ENCODE data around the gene RELN.

RELN gene

DNA sequence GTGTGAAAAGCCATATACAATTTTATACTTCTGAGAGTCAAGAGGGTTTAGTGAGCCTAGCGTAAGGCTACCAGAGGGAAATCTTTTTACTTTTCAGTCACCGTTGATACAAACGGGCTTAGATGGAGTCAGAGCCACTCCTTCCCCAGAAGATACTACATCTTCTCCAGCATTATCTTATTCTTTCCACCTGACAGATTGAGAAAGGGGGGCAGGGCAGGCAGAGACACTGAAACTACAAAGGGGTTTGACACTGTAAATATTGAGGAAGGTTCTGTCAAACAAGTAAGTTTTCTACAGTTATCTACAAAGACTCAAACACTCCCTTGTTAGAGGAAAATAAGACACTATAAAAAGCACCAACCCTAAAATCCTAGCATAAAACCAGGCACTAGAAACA lies 100.0 kb downstream of the RELN start:
- H3K4me3 Mint-ChIP-seq: no peak overlapping the region
- peaks cover 0 to 7% of the 10 kb centered on the region in 2 donors for H3K9me3 Mint-ChIP-seq
- no peak overlapping the region for H3K27ac Mint-ChIP-seq
- H3K27me3 Mint-ChIP-seq: no peaks in the 10 kb centered on the region
- no peak for ATAC-seq (replicated peaks)
- H3K4me1 Mint-ChIP-seq (ENCODE audit: low read depth in 2 of 2): no peaks in the 10 kb centered on the region
- DNase-seq: no peak
- no peaks in the 10 kb centered on the region for H3K36me3 Mint-ChIP-seq (ENCODE audit: insufficient read depth)

DNA sequence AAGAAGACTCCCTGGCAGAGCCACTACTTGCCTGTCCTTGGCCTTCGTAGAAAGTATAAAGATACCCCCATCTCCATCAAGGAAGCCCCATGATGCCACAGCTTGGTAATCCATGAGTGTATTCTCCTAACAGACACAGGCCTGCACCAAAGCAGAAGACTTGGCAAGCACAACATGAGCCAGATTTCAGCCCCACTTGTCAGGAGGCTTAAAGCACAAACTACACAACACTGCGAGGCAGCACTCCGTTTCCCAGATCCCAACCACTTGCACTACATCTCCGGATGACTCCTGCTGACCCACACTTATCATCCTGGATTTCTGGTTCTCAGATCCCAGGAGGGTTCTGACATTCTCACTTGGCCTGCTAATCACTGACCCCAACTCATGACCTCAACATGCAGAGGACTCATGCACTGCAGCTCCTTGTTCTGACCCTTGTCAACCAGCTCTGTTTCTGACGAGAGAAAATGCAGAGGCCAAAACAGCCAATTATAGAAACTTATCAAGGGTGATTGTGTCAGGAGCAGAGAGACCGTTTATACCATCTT lies 100.8 kb downstream of the RELN start:
- Mint-ChIP-seq H3K27me3 (no peaks in the 10 kb centered on the region), H3K4me1 (ENCODE audit: low read depth in 2 of 2) (no peaks in the 10 kb centered on the region), H3K36me3 (ENCODE audit: insufficient read depth) (no peaks in the 10 kb centered on the region), H3K4me3 (no peak overlapping the region), H3K27ac (no peak overlapping the region), H3K9me3 (peaks cover 2 to 7% of the 10 kb centered on the region in 2 donors)
- no peak for ATAC-seq (replicated peaks)
- DNase-seq: no peak

GRCh38 chr7:103887853-103888602 lies 101.4 kb downstream of the RELN start:
- ATAC-seq (replicated peaks): no peak
- no peak for DNase-seq
- H3K4me3 Mint-ChIP-seq: no peak overlapping the region
- H3K27ac Mint-ChIP-seq: no peak overlapping the region
- H3K36me3 Mint-ChIP-seq (ENCODE audit: insufficient read depth): no peaks in the 10 kb centered on the region
- H3K4me1 Mint-ChIP-seq (ENCODE audit: low read depth in 2 of 2): no peaks in the 10 kb centered on the region
- peaks cover 2 to 7% of the 10 kb centered on the region in 2 donors for H3K9me3 Mint-ChIP-seq
- no peaks in the 10 kb centered on the region for H3K27me3 Mint-ChIP-seq

- H3K4me1 Mint-ChIP-seq (ENCODE audit: low read depth in 2 of 2): no peaks in the 10 kb centered on the region
- H3K4me3 Mint-ChIP-seq: no peak overlapping the region
- no peak overlapping the region for H3K27ac Mint-ChIP-seq
- ATAC-seq (replicated peaks) (no peak), DNase-seq (no peak)
- H3K36me3 Mint-ChIP-seq (ENCODE audit: insufficient read depth): no peaks in the 10 kb centered on the region
- peaks cover 2 to 7% of the 10 kb centered on the region in 2 donors for H3K9me3 Mint-ChIP-seq
- no peaks in the 10 kb centered on the region for H3K27me3 Mint-ChIP-seq
Measured at GRCh38 chr7:103887050-103887449, 102.4 kb downstream of the RELN start.

DNA sequence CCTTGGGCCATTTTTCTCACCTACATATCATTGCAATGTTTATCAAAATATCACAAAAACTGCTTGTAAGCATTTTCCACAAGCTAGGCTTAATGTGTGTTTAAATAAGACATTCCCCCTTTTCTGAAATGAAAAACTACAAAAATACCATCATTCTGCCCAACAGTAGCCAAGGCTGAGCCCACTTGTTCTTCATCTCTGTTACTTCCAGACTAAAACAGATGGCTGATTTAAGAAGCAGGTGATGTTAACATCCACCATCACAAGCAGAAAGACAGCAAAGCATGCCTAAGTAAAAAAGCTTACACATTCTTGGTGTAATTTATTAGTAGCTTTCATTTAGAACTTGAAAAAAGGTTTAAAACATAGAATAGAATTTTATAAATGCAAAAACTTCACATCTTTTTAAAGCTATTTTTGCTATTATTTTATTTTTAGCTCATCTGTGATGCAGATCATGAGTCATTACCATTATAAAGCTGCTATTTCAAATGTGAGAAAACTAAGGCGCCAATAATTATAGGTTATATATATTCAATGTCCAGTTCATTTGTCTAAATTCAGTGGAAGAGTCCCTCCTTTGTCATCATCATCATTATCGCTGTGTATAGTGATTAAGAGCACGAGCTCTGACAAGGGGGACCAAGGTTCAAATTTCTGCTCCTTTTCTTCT lies 109.4 kb downstream of the RELN start:
- Mint-ChIP-seq H3K9me3 (peaks cover 0 to 4% of the 10 kb centered on the region in 2 donors), H3K27me3 (no peaks in the 10 kb centered on the region), H3K4me1 (ENCODE audit: low read depth in 2 of 2) (no peaks in the 10 kb centered on the region), H3K27ac (no peak overlapping the region), H3K36me3 (ENCODE audit: insufficient read depth) (no peaks in the 10 kb centered on the region), H3K4me3 (no peak overlapping the region)
- ATAC-seq (replicated peaks) (no peak), DNase-seq (no peak)

GRCh38 chr7:103879411-103879810 lies 110.0 kb downstream of the RELN start:
- ATAC-seq (replicated peaks): no peak
- Mint-ChIP-seq H3K27me3 (no peaks in the 10 kb centered on the region), H3K4me3 (no peak overlapping the region), H3K4me1 (ENCODE audit: low read depth in 2 of 2) (no peaks in the 10 kb centered on the region), H3K27ac (no peak overlapping the region), H3K9me3 (peaks cover 0 to 4% of the 10 kb centered on the region in 2 donors), H3K36me3 (ENCODE audit: insufficient read depth) (no peaks in the 10 kb centered on the region)
- DNase-seq: no peak

- Mint-ChIP-seq H3K27ac (no peak overlapping the region), H3K27me3 (no peaks in the 10 kb centered on the region), H3K9me3 (peaks cover 0 to 1% of the 10 kb centered on the region in 2 donors), H3K4me3 (no peak overlapping the region), H3K4me1 (ENCODE audit: low read depth in 2 of 2) (no peaks in the 10 kb centered on the region), H3K36me3 (ENCODE audit: insufficient read depth) (no peaks in the 10 kb centered on the region)
- ATAC-seq (replicated peaks) (no peak), DNase-seq (no peak)
Measured at GRCh38 chr7:103877565-103877964, 111.9 kb downstream of the RELN start.

DNA sequence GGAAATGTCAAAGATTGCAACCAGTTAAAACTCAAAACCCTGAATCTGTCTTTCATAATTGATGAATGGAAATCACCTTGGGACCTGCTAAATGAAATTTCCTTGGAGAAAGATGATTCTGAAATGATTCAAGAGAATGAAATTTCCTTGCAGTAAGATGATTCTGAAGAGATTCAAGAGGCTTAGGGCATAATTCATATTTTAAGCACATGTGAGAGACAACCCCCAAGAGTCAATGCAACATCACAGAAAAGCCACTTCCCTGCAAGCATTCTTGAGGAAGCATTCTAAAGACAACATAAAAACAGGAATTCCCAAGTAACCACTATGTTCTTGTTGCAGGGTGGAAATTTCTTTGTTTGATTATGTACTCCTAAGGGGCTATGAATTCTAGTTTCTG lies 113.7 kb downstream of the RELN start:
- Mint-ChIP-seq H3K36me3 (ENCODE audit: insufficient read depth) (no peaks in the 10 kb centered on the region), H3K27me3 (no peaks in the 10 kb centered on the region), H3K4me3 (no peak overlapping the region), H3K9me3 (peaks cover 0 to 1% of the 10 kb centered on the region in 2 donors), H3K27ac (no peak overlapping the region), H3K4me1 (ENCODE audit: low read depth in 2 of 2) (no peaks in the 10 kb centered on the region)
- no peak for ATAC-seq (replicated peaks)
- DNase-seq: no peak

DNA sequence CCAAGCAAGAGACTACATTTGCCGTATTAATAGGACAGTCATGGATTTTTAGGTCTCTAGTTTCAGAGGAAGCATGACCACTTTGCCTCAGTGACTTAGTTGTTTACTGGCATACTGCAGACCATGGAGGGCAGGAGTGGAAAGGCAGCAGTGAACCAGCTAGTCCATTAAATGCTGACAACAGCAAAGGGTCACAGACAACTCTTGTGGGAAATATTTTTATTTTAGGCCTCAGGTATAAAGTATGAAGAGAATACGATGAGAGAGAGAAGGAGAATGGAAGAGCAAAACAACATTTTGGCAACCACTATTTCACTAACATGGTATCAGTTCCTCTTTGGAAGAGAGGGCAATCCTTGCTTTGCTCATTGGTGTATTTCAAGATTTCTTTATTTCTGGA lies 118.0 kb downstream of the RELN start:
- ATAC-seq (replicated peaks) (no peak), DNase-seq (no peak)
- H3K27ac Mint-ChIP-seq: no peak overlapping the region
- H3K4me3 Mint-ChIP-seq: no peak overlapping the region
- no peaks in the 10 kb centered on the region for H3K36me3 Mint-ChIP-seq (ENCODE audit: insufficient read depth)
- no peaks in the 10 kb centered on the region for H3K4me1 Mint-ChIP-seq (ENCODE audit: low read depth in 2 of 2)
- H3K27me3 Mint-ChIP-seq: no peaks in the 10 kb centered on the region
- no peaks in the 10 kb centered on the region for H3K9me3 Mint-ChIP-seq

DNA sequence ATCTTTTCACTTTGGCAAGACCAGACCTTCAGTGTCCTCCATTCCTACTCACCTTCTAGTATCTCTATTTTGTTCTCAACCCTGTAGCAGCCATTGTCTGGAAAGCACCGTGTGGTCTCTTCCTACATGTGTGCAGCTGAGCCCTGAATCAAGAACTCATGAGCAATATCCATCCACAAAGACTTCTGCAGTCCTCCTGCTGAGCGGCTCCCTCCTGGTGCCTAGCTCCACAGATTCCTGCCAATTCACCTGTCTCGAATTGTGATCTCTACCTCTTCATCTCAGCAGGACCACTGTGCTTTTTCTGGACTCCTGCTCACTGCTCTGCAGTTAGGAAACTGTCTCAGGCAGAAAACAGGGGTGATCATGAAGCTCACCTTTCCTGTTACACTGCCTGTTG lies 118.8 kb downstream of the RELN start:
- no peak overlapping the region for H3K27ac Mint-ChIP-seq
- no peaks in the 10 kb centered on the region for H3K27me3 Mint-ChIP-seq
- no peaks in the 10 kb centered on the region for H3K9me3 Mint-ChIP-seq
- no peak for DNase-seq
- no peaks in the 10 kb centered on the region for H3K36me3 Mint-ChIP-seq (ENCODE audit: insufficient read depth)
- H3K4me1 Mint-ChIP-seq (ENCODE audit: low read depth in 2 of 2): no peaks in the 10 kb centered on the region
- ATAC-seq (replicated peaks): no peak
- H3K4me3 Mint-ChIP-seq: no peak overlapping the region

GRCh38 chr7:103867874-103868273 lies 121.6 kb downstream of the RELN start:
- Mint-ChIP-seq H3K27ac (no peak overlapping the region), H3K9me3 (no peaks in the 10 kb centered on the region), H3K36me3 (ENCODE audit: insufficient read depth) (no peaks in the 10 kb centered on the region), H3K4me3 (no peak overlapping the region), H3K27me3 (no peaks in the 10 kb centered on the region), H3K4me1 (ENCODE audit: low read depth in 2 of 2) (no peaks in the 10 kb centered on the region)
- ATAC-seq (replicated peaks) (no peak), DNase-seq (no peak)

- ATAC-seq (replicated peaks) (no peak), DNase-seq (no peak)
- H3K27ac Mint-ChIP-seq: no peak overlapping the region
- no peak overlapping the region for H3K4me3 Mint-ChIP-seq
- no peaks in the 10 kb centered on the region for H3K9me3 Mint-ChIP-seq
- no peaks in the 10 kb centered on the region for H3K4me1 Mint-ChIP-seq (ENCODE audit: low read depth in 2 of 2)
- no peaks in the 10 kb centered on the region for H3K27me3 Mint-ChIP-seq
- H3K36me3 Mint-ChIP-seq (ENCODE audit: insufficient read depth): no peaks in the 10 kb centered on the region
Measured at GRCh38 chr7:103866919-103867318, 122.5 kb downstream of the RELN start.

GRCh38 chr7:103865442-103865841 lies 124.0 kb downstream of the RELN start:
- Mint-ChIP-seq H3K36me3 (ENCODE audit: insufficient read depth) (no peaks in the 10 kb centered on the region), H3K27ac (no peak overlapping the region), H3K9me3 (no peaks in the 10 kb centered on the region), H3K4me1 (ENCODE audit: low read depth in 2 of 2) (no peaks in the 10 kb centered on the region), H3K27me3 (no peaks in the 10 kb centered on the region), H3K4me3 (no peak overlapping the region)
- ATAC-seq (replicated peaks): no peak
- no peak for DNase-seq
